Esophagus mucosa (tissue), 1 donor: ENCODE data around the gene RANBP2. TPM values are rescaled to one million over a fixed set of nuclear protein-coding genes. Genes with fewer than 3 reads are reported as not detected.

Experiments
- ATAC-seq: fragments of 200-7000 bp; cut with Tn5 transposase; one replicate; pipeline ENCODE4 v1.9.1; 2020
- total RNA-seq: library from RNA; stranded (reverse); gene quantifications from one replicate; pipeline ENCODE4 v1.2.4, GENCODE V29; 2023
- donor health status: DM: yes; HTN: yes; CAD: no.

The RANBP2 gene
- total RNA-seq, 1 donor from 2014 or later, result 39.2 TPM

- ATAC-seq, result peak; percentile 26
Measured at GRCh38 chr2:108786008-108786353, 66.7 kb downstream of the RANBP2 start.

DNA sequence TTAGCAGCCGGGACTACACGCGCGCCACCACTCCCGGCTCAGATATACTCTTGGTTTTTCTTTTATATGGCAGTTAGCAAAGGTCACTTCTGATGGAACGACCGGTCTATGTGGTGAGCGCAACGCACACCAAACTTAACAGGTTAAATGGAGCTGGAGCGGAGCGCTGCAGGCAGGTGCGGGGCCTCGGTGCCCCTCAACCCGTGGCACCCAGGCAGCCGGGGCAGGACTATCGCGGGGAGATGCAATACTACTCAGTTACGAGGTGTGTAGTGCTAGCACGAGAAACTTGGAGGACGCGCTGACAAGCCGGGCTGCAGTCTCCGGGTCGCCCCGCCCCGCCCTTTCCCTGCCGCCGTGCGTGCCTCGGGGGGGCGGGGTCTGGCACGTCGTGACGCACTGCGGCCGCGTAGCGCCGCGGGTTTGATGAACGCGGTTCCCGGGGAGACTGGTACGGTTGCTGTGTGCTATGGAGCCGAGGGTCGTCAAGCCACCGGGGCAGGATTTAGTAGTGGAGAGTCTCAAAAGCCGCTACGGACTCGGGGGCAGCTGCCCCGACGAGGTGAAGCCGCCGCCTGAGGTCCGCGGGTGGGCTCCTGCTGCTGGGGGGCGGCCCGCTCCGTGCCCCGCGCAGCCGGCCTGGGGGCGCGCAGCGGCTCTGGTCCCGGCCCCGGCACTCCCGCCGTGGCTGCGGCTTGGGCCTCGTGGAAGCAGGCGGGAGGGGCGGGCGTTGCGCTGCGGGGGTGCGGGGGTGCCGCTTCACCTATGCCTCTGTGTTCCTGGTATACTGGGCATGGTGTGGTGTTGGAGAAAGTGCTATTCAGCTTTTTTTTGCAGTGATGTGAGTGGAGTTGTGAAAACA lies 67.3 kb downstream of the RANBP2 start, which contains the start of gene CCDC138:
Gene CCDC138 (plus strand): TSS at position 418 of the 862 bp plus-strand sequence. CDS start 52 bp downstream, at position 470.
- peak; percentile 99 for ATAC-seq

- no peak for ATAC-seq
Measured at GRCh38 chr2:108787216-108787541, 67.9 kb downstream of the RANBP2 start.

GRCh38 chr2:108803045-108803736 lies 83.9 kb downstream of the RANBP2 start:
- ATAC-seq, result no peak

DNA sequence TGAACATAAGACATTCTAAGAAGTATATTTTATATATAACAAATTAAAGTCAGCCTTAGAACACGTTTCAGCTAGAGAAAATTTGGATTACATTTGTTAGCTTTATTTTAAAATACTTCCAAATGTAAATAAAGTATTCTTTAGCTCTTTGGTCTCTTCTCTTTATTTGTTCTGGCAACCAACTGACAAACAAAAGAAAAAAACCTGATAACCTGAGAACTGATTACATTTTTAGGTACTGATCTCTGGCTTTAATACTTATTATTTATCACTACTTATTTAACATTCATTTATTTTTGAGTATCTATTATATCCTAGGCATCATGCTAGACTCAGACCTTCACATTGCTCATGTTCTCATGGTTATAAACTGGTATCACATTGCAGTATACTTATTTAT lies 85.8 kb downstream of the RANBP2 start:
- no peak for ATAC-seq

- no peak for ATAC-seq
Measured at GRCh38 chr2:108805782-108806181, 86.5 kb downstream of the RANBP2 start.

DNA sequence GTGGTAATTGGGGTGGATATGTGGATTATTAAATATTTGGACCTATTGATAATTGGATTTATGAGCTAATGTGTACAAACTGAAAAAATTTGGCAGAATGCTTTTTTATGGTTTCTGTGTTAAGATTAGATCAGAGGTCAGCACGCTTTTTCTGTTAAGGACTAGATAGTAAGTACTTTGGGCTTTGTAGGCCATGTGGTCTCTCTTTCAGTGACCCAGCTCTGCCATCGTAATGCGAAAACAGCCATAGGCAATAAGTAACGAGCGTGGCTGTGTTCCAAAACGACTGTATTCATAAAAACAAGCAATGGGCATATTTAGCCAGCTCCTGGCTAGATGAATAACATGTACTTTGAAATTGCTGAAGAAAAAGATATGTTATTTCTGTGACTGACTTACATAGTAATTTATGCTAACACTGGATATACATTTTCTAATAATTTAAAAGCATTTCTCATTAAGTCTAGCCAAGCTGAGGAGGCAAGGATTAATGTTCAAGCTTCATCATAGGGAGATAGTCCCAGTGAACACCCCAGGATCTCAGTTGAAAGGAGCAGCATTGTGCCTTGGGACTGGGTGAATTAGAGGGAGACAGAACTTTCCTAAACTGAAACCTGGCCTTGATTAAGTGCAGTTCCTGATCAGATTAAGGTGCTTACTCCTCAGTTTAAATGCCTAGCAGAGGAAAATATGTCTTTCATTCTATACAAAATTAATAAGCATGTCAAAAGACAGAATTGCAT lies 87.3 kb downstream of the RANBP2 start:
- ATAC-seq, result no peak

DNA sequence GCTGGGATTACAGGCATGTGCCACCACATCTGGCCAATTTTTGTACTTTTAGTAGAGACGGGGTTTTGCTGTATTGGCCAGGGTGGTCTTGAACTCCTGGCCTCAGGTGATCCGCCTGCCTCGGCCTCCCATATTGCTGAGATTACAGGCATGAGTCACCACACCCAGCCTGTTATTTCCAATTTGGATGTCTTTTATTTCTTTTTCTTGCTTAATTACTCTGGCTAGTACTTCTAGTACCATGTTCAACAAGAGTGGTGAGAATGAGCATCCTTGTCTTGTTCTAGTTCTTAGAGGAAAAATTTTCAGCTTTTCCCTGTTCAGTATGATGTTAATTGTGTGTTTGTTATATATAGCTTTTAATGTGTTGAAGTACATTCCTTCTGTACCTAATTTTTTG lies 90.7 kb downstream of the RANBP2 start:
- ATAC-seq, result no peak

GRCh38 chr2:108810993-108811957 lies 92.0 kb downstream of the RANBP2 start:
- no peak for ATAC-seq

- no peak for ATAC-seq
Measured at GRCh38 chr2:108813732-108814131, 94.5 kb downstream of the RANBP2 start.

GRCh38 chr2:108820482-108820881 lies 101.2 kb downstream of the RANBP2 start:
- ATAC-seq, result no peak

DNA sequence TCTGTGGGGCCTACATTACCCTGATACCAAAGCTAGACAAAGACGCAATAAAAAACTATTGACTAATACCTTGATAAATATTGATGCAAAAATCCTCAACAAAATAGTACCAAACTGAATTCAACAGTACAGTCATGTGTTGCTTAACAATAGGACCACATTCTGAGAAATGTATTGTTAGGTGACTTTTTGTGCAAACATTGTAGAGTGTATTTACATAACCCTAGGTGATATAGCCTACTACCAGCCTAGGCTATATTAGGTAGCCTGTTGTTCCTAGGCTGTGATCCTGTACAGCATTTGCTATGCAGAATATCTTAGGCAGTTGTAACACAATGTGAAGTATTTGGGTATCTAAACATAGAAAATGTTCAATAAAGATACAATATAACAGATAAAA lies 104.0 kb downstream of the RANBP2 start:
- no peak for ATAC-seq

GRCh38 chr2:108824316-108825070 lies 105.2 kb downstream of the RANBP2 start:
- ATAC-seq, result no peak

DNA sequence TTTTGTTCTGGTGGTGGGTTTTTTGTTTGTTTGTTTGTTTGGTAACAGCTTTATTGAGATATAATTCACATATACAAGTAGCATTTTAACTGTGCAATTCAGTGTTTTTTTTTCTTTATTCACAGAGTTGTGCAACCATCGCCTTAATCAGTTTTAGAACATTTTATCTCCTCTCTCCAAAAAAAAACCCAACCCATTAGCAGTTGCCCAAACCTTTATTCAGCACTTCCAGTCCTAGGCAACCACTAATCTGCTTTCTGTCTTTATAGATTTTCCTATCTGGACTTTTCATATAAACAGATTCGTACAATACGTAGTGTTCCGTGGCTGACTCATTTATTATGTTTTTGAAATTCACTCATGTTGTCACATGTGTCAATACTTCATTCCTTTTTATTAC lies 106.0 kb downstream of the RANBP2 start:
- no peak for ATAC-seq

GRCh38 chr2:108825736-108826135 lies 106.5 kb downstream of the RANBP2 start:
- no peak for ATAC-seq

DNA sequence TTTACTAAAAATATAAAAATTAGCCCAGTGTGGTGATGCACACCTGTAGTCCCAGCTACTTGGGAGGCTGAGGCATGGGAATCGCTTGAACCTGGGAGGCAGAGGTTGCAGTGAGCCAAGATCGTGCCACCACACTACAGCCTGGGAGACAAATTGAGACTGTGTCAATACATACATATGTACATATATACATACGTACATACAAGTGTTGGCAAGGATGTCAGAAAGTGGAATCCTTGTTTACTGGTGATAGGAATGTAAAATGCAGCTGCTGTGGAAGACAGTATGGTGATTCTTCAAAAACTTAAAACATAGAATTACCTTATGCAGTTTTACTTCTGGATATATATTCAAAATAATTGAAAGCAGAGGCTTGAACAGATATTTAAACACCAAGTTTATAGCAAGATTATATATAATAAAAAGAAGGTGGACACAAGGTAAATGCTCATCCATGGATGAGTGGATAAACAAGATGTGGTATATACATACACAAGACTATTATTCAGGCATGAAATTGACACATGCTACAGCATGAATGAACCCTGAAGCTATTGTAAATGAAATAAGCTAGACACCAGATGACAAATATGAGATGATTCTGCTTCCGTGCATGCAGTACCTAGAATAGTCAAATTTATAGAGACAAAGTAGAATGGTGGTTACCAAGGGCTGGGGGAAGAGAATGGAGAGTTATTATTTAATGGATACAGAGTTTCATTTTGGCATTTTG lies 110.5 kb downstream of the RANBP2 start:
- ATAC-seq, result no peak

DNA sequence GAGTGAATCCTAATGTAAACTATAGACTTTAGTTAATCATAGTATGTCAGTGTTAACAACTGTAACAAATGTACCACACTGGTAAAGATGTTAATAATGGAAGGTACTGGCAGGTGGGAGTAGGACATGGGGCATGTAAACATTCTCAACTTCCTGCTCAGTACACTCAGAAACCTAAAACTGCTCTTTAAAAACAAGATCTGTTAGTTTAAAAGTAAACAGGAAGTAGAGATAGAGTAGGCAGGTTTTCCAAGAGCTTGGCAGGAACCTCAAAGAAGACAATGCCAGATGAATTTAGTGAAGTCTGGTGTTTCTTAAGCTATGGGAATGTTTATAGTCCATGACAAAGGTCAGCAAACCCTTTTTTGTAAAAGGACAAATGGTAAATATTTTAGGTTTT lies 113.9 kb downstream of the RANBP2 start:
- no peak for ATAC-seq

DNA sequence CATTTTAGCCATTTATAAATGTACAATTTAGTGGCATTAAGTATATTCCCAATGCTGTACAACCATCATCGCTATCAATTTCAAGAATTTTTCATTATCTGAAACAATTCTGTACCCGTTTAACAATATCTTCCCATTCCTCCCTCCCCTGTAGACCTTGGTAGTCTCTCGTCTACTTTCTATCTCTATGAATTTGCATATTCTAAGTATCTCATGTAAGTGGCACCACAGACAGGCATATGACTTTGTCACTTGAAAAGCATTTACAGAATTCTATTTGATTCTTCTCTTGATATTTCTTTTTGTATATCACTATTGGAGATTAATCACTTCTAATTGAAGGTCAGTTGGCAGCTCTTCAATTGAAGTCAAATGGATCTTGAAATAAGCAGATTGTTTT lies 115.3 kb downstream of the RANBP2 start:
- ATAC-seq, result no peak

DNA sequence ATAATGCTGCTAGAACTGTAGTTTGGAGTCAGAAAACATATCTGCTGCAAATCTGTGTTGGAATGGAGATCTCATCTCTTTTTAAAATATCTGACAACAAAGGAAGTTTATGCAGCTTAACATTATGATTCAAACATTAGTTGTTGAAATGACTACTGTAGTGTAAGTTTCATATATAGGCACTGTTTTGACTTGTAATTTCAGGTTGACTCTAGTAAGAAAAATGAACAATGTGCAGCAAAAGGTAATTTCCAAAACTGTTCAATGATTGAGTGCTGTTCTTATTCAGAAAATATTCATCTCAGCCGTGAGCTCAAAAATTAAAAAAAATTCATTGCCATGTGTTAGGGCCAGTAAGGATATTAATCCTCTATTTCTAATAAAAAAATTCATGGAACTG lies 115.8 kb downstream of the RANBP2 start:
- no peak for ATAC-seq
